Measurements from ENCODE around the gene NRG2. TPM values are rescaled to one million over a fixed set of nuclear protein-coding genes. Genes with fewer than 3 reads are reported as not detected.

NRG2 gene
- polyA plus RNA-seq, 1 experiment = not detected

- ChIA-PET CTCF (interaction anchor here (0.5 to 5.3 kb wide), 15 partner anchors 9 to 290 kb away, joined by 3 to 54 read pairs (median 4); no protein-coding TSS in a partner anchor), POLR2A (no interaction called here)
- DNase-seq (ENCODE audit: low read depth) = no peak
- no peak overlapping the region for H3K4me3 ChIP-seq (ENCODE audit: low read depth, low read length)
- H3K36me3 ChIP-seq (ENCODE audit: control insufficient read depth, insufficient read depth, low read length) = no peaks in the 10 kb centered on the region
- peaks cover 16% of the 10 kb centered on the region for H3K27me3 ChIP-seq (ENCODE audit: control insufficient read depth, insufficient read depth, low read length)
- TF ChIP-seq CTCF (IDR thresholded peaks at IDR 0.05; ENCODE audit: insufficient read depth, low read depth, low read length) = peak; percentile 89
These were observed 179.1 kb downstream of the NRG2 start for GRCh38 chr5:139863855-139864558.

GRCh38 chr5:139863361-139863760 is 179.7 kb downstream of the NRG2 start:
- ChIA-PET POLR2A (no interaction called here), CTCF (interaction anchor here (0.5 to 5.3 kb wide), 18 partner anchors 8 to 290 kb away, joined by 3 to 54 read pairs (median 4); no protein-coding TSS in a partner anchor)
- no peak for TF ChIP-seq CTCF (IDR thresholded peaks at IDR 0.05; ENCODE audit: insufficient read depth, low read depth, low read length)
- Histone ChIP-seq H3K27me3 (ENCODE audit: control insufficient read depth, insufficient read depth, low read length) (peaks cover 15% of the 10 kb centered on the region), H3K36me3 (ENCODE audit: control insufficient read depth, insufficient read depth, low read length) (no peaks in the 10 kb centered on the region), H3K4me3 (ENCODE audit: low read depth, low read length) (no peak overlapping the region)
- no peak for DNase-seq (ENCODE audit: low read depth)

- Histone ChIP-seq H3K27me3 (ENCODE audit: control insufficient read depth, insufficient read depth, low read length) (peaks cover 16% of the 10 kb centered on the region), H3K36me3 (ENCODE audit: control insufficient read depth, insufficient read depth, low read length) (no peaks in the 10 kb centered on the region), H3K4me3 (ENCODE audit: low read depth, low read length) (no peak overlapping the region)
- DNase-seq (ENCODE audit: low read depth) = no peak
- ChIA-PET POLR2A (no interaction called here), CTCF (interaction anchor here (0.7 to 5.3 kb wide), 15 partner anchors 10 to 229 kb away, joined by 3 to 54 read pairs (median 4); no protein-coding TSS in a partner anchor)
- TF ChIP-seq CTCF (IDR thresholded peaks at IDR 0.05; ENCODE audit: insufficient read depth, low read depth, low read length) = no peak
These were observed 180.3 kb downstream of the NRG2 start for GRCh38 chr5:139862803-139863202.

GRCh38 chr5:139862313-139862712 is 180.8 kb downstream of the NRG2 start:
- POLR2A ChIA-PET = no interaction called here
- TF ChIP-seq CTCF (IDR thresholded peaks at IDR 0.05; ENCODE audit: insufficient read depth, low read depth, low read length) = no peak
- H3K4me3 ChIP-seq (ENCODE audit: low read depth, low read length) = no peak overlapping the region
- H3K27me3 ChIP-seq (ENCODE audit: control insufficient read depth, insufficient read depth, low read length) = peaks cover 18% of the 10 kb centered on the region
- no peak for DNase-seq (ENCODE audit: low read depth)
- no peaks in the 10 kb centered on the region for H3K36me3 ChIP-seq (ENCODE audit: control insufficient read depth, insufficient read depth, low read length)
- CTCF ChIA-PET = interaction anchor here (1.1 to 5.3 kb wide), 4 partner anchors 19 to 229 kb away, joined by 3 to 54 read pairs (median 5); no protein-coding TSS in a partner anchor

GRCh38 chr5:139861889-139862207 is 181.3 kb downstream of the NRG2 start:
- Histone ChIP-seq H3K4me3 (ENCODE audit: low read depth, low read length) (no peak overlapping the region), H3K36me3 (ENCODE audit: control insufficient read depth, insufficient read depth, low read length) (no peaks in the 10 kb centered on the region), H3K27me3 (ENCODE audit: control insufficient read depth, insufficient read depth, low read length) (peaks cover 19% of the 10 kb centered on the region)
- ChIA-PET POLR2A (no interaction called here), CTCF (interaction anchor here (0.5 to 5.3 kb wide), 4 partner anchors 18 to 228 kb away, joined by 3 to 54 read pairs (median 4); no protein-coding TSS in a partner anchor)
- no peak for TF ChIP-seq CTCF (IDR thresholded peaks at IDR 0.05; ENCODE audit: insufficient read depth, low read depth, low read length)
- DNase-seq (ENCODE audit: low read depth) = no peak

Measured in BJ (cell line).